Karpas-422 (cell line): Measurements from ENCODE around the gene THOC6. TPM values are rescaled to one million over a fixed set of nuclear protein-coding genes. Genes with fewer than 3 reads are reported as not detected.

Experiments
- DNase-seq: peaks from one replicate; pipeline ENCODE4 v3.0.0-alpha.2; 2015
- H2AFZ ChIP-seq: fragments of 200-600 bp; sonication (generic); 2 replicates; pipeline ENCODE4 v1.6.1; 2014; ENCODE audit warnings: antibody characterized with exemption, low read length, mixed read lengths
- H3K27ac ChIP-seq: fragments of 200-600 bp; sonication (generic); 2 replicates; pipeline ENCODE4 v1.5.1; 2014; ENCODE audit warnings: mild to moderate bottlenecking, low read length, moderate library complexity
- H3K27me3 ChIP-seq: fragments of 200-600 bp; sonication (generic); 2 replicates; pipeline ENCODE4 v1.6.1; 2014; ENCODE audit warnings: low read length, mixed read lengths
- H3K36me3 ChIP-seq: fragments of 200-600 bp; sonication (generic); 2 replicates; pipeline ENCODE4 v1.6.1; 2014; ENCODE audit warnings: low read length, mixed read lengths; ENCODE audit not compliant: insufficient read depth
- H3K4me1 ChIP-seq: fragments of 200-600 bp; sonication (generic); 2 replicates; pipeline ENCODE4 v1.6.1; 2014; ENCODE audit warnings: mild to moderate bottlenecking, low read length, mixed read lengths
- H3K4me2 ChIP-seq: fragments of 200-600 bp; sonication (generic); 2 replicates; pipeline ENCODE4 v1.6.1; 2014; ENCODE audit warnings: low read length, low read depth, mild to moderate bottlenecking; ENCODE audit not compliant: poor library complexity, severe bottlenecking
- H3K4me3 ChIP-seq: fragments of 200-600 bp; sonication (generic); 2 replicates; pipeline ENCODE4 v1.5.1; 2014; ENCODE audit warnings: mild to moderate bottlenecking, antibody characterized with exemption, low read length, mixed read lengths
- H3K79me2 ChIP-seq: fragments of 200-600 bp; sonication (generic); 2 replicates; pipeline ENCODE4 v1.6.1; 2014; ENCODE audit warnings: mild to moderate bottlenecking, low read length, mixed read lengths
- H3K9ac ChIP-seq: fragments of 200-600 bp; sonication (generic); 2 replicates; pipeline ENCODE4 v1.6.0; 2014; ENCODE audit warnings: low read length
- H3K9me2 ChIP-seq: fragments of 200-600 bp; sonication (generic), shearing (Covaris generic); replicated peaks from 2 replicates; pipeline ENCODE4 v1.6.0; 2014; ENCODE audit warnings: mild to moderate bottlenecking, low read length, moderate library complexity; ENCODE audit not compliant: insufficient read depth
- H3K9me3 ChIP-seq: fragments of 300-700, 200-600 bp; sonication (generic); 2 replicates; pipeline ENCODE4 v1.6.1; 2014; ENCODE audit warnings: low read length, mixed read lengths
- H4K20me1 ChIP-seq: fragments of 200-600 bp; sonication (generic); 2 replicates; pipeline ENCODE4 v1.6.1; 2014; ENCODE audit warnings: mild to moderate bottlenecking, antibody characterized with exemption, low read length, low read depth; ENCODE audit not compliant: insufficient read depth
- total RNA-seq: library from RNA; depleted of rRNA; stranded (reverse); fragments of >200 nt; shearing (Covaris generic); gene quantifications from 2 replicates; pipeline ENCODE4 v1.2.3, GENCODE V29; 2014; ENCODE audit warnings: low replicate concordance

Gene THOC6
- total RNA-seq, 1 experiment from 2014 or later, result 20.0 TPM

DNA sequence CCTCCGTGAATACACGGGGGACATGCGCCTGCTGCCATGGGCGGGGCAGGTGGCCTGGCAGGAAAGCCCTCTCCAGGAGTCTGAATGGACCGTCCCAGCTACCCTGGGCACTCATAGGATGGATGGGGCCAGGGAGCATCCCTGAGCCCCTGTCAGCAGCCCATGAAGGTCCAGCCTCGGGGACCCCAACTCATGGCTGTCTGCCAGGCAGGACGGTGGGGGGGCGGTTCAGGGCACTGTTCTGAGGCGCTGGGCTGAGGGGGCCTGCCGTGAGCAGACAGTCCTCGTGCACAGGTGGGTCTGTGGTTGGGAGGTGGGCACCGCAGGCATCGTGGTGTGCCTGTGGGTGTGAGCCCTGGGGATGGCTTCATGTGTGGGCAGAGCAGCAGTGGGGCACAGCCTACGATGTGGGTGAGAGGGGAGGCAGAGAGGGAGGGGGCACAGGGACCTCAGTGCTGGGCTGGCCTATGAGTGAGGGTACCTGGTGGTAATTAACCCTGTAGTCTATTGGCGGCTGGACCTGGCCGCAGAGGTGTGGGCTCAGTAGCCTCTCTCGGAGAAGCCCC, 37.1 kb upstream of the THOC6 start:
- no peaks in the 10 kb centered on the region for H3K9me2 ChIP-seq
- H4K20me1 ChIP-seq, result no peaks in the 10 kb centered on the region
- H2AFZ ChIP-seq, result no peak overlapping the region
- H3K79me2 ChIP-seq, result no peaks in the 10 kb centered on the region
- H3K36me3 ChIP-seq, result no peaks in the 10 kb centered on the region
- H3K4me1 ChIP-seq, result peaks cover 18% of the 10 kb centered on the region
- no peak overlapping the region for H3K4me2 ChIP-seq
- H3K27me3 ChIP-seq, result no peaks in the 10 kb centered on the region
- H3K9ac ChIP-seq, result no peak overlapping the region
- DNase-seq, result no peak
- no peak overlapping the region for H3K27ac ChIP-seq
- no peaks in the 10 kb centered on the region for H3K9me3 ChIP-seq
- H3K4me3 ChIP-seq, result no peak overlapping the region

DNA sequence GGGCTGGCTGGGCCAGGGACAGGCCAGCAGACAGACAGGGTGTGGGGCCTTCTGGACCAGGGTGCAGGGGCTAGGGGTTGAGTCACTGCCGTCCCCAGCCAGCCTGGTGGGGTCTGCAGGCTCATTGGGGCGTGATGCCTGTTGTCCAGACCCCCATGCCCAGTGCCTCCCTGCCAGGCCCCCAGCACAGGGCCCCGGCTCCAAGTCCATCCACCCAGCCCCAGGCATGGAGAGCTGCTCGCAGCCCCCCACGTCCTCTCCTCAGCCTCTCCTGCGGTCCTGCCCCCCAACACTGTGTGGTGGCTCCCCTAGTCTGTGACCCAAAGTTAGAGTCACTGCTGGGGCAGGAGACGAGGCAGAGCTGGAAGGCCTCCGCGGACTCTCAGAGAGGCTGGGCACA, 36.5 kb upstream of the THOC6 start:
- Histone ChIP-seq H4K20me1 (no peaks in the 10 kb centered on the region), H3K36me3 (no peaks in the 10 kb centered on the region), H3K9ac (no peak overlapping the region), H3K27me3 (no peaks in the 10 kb centered on the region), H3K4me3 (no peak overlapping the region), H3K4me2 (no peak overlapping the region), H3K79me2 (no peaks in the 10 kb centered on the region), H3K27ac (no peak overlapping the region), H2AFZ (no peak overlapping the region), H3K9me2 (no peaks in the 10 kb centered on the region), H3K9me3 (no peaks in the 10 kb centered on the region), H3K4me1 (peaks cover 17% of the 10 kb centered on the region)
- DNase-seq, result no peak

DNA sequence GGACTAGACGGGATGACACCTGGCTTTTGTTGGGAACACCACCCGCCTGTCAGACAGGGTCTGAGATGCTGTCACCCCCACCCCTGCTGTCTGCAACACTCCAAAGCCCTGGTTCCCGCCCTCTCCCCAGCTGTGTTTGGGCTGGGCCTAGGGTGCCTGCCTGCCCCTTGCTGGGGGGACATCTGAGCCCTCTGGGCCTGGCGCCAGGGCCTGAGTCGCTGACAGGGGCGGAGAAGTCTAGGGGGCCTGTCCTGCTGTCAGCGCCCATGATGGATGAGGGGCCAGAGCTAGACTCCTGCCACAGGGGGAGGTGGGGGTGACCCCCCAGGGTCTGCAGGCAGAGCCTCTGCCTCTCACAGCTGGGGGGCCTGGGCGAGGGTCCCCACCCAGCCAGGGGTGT, 36.0 kb upstream of the THOC6 start:
- Histone ChIP-seq H3K27me3 (no peaks in the 10 kb centered on the region), H3K4me3 (no peak overlapping the region), H3K9me2 (no peaks in the 10 kb centered on the region), H2AFZ (no peak overlapping the region), H3K4me1 (peaks cover 12% of the 10 kb centered on the region), H3K27ac (no peak overlapping the region), H3K9ac (no peak overlapping the region), H4K20me1 (no peaks in the 10 kb centered on the region), H3K9me3 (no peaks in the 10 kb centered on the region), H3K79me2 (no peaks in the 10 kb centered on the region), H3K36me3 (no peaks in the 10 kb centered on the region), H3K4me2 (no peak overlapping the region)
- no peak for DNase-seq

DNA sequence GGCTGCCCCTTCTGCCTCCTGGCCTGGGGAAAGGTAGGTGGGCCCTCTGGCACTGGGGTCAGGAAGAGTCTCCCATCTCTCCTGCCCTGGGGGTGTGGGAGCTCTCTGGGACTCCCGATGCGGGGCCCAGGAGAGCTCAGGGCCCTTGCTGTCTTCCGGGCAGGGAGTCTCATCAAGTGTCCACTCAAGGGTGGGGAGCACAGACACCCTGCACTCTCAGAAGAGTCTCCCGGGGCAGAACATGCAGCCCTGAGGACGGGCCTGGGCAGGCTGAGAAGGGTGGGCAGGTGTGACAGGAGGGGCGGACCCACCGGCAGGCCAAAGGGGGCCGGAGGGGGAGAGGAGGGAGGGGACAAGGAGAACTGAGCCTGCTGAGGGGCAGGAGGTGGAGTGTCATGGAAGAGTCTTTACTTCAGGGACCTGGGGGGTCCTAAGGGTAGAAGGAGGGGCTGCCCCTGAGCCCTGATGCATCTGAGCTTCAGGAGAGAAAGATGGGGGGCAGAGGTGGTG, 35.2 kb upstream of the THOC6 start:
- H2AFZ ChIP-seq, result no peak overlapping the region
- peaks cover 5% of the 10 kb centered on the region for H3K4me1 ChIP-seq
- no peaks in the 10 kb centered on the region for H3K27me3 ChIP-seq
- no peak for DNase-seq
- H3K9ac ChIP-seq, result no peak overlapping the region
- H3K4me2 ChIP-seq, result no peak overlapping the region
- H3K9me2 ChIP-seq, result no peaks in the 10 kb centered on the region
- H3K27ac ChIP-seq, result no peak overlapping the region
- no peaks in the 10 kb centered on the region for H3K79me2 ChIP-seq
- no peaks in the 10 kb centered on the region for H3K36me3 ChIP-seq
- no peak overlapping the region for H3K4me3 ChIP-seq
- no peaks in the 10 kb centered on the region for H3K9me3 ChIP-seq
- H4K20me1 ChIP-seq, result no peaks in the 10 kb centered on the region

DNA sequence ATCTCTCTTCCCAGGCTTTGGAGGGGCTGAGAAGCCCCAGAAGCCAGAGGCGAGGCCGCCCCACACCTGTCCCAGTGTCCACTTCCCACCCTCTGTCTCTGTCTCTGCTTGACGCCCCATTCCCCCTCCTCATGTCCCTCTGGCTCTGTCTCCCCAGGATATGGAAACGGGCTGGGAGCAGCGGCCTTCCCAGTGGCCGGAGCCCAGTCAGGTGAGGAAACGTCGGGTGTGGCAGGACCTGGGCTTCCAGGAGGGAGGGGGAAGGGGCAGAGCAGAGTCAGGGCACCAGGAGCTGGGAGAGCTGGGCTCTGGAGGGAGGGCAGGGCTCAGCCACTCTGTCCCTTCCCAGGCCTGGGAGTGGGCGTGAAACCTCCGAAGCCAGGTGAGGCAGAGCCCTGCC, 32.9 kb upstream of the THOC6 start:
- no peaks in the 10 kb centered on the region for H4K20me1 ChIP-seq
- no peaks in the 10 kb centered on the region for H3K9me2 ChIP-seq
- no peak overlapping the region for H3K9ac ChIP-seq
- no peak overlapping the region for H3K27ac ChIP-seq
- DNase-seq, result no peak
- no peaks in the 10 kb centered on the region for H3K79me2 ChIP-seq
- H3K4me3 ChIP-seq, result no peak overlapping the region
- H2AFZ ChIP-seq, result no peak overlapping the region
- H3K4me2 ChIP-seq, result no peak overlapping the region
- H3K36me3 ChIP-seq, result no peaks in the 10 kb centered on the region
- H3K9me3 ChIP-seq, result no peaks in the 10 kb centered on the region
- H3K4me1 ChIP-seq, result no peaks in the 10 kb centered on the region
- H3K27me3 ChIP-seq, result no peaks in the 10 kb centered on the region

DNA sequence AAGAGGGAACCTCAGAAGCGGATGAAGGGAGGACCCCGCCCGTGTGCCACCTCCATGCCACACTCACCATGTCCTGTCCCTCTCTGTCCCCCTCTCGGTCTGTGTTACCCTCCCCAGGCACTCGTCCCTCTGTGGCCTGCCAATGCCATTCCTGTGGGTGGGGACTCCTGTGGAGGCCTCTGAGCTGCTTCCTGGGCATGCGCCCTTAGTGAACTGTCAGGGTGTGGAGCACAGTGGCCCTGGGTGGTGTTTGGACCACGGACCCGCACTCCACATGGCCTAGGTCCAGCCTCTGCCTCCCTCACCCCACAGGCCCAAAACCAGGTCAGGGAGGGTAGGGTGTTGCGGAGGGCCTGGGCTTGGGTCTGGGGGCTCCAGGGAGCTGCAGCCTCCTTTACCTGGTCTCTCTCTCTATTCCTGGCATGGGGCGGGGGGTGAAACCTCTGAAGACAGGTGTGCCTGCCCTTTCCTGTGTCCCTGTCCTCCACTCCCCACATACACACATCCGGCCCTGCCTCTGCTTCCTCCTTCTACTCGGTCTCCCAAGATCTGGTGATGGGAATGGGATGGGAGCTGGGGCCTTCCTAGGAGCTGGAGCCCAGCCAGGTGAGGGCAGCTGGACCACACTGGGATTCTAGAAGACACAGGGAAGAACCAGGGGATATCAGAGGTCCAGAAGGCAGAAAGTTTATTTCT, 32.1 kb upstream of the THOC6 start:
- no peaks in the 10 kb centered on the region for H3K27me3 ChIP-seq
- no peak overlapping the region for H3K4me2 ChIP-seq

DNA sequence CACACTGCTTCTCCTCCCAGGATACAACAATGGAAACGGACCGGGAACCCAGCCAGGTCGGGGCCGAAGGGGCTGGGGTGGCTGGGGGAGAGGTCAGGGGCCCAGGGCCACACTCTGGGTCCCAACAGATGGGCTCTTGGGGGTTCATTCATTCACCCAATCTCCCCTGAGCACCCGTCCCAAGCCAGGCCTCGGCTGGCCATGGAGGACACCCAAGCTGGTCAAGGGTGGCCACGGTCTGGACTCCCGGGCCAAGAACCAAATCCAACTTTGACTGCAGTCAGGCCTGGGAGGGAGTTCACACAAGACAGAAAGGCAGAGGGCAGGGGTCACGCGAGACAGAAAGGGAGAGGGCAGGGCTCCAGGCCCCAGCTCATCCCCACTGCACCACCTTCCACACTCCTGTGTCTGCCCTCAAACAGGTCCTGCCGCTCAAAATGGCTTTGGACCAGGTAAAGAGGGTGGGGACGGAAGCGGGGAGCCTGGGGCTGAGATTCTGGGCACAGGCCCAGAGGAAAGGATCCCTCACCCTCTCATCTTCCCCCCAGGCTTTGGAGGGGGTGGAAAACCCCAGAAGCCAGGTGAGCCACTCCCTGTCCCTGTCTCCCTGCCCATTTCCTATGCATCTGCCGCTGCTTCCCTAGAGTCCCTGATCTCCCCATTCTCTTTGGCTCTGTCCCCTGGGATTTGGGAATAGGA, 31.3 kb upstream of the THOC6 start:
- Histone ChIP-seq H3K4me2 (no peak overlapping the region), H3K79me2 (no peaks in the 10 kb centered on the region), H3K9ac (no peak overlapping the region), H2AFZ (no peak overlapping the region), H3K4me3 (no peak overlapping the region), H3K9me2 (no peaks in the 10 kb centered on the region), H3K27me3 (no peaks in the 10 kb centered on the region), H3K4me1 (no peaks in the 10 kb centered on the region), H4K20me1 (no peaks in the 10 kb centered on the region), H3K9me3 (no peaks in the 10 kb centered on the region), H3K36me3 (no peaks in the 10 kb centered on the region), H3K27ac (no peak overlapping the region)
- no peak for DNase-seq

More for the DNA sequence above, 32.1 kb upstream of the THOC6 start:
- H3K36me3 ChIP-seq, result no peaks in the 10 kb centered on the region
- no peak for DNase-seq
- H3K9ac ChIP-seq, result no peak overlapping the region
- H3K4me1 ChIP-seq, result no peaks in the 10 kb centered on the region
- H3K9me2 ChIP-seq, result no peaks in the 10 kb centered on the region
- H3K4me3 ChIP-seq, result no peak overlapping the region
- H3K27ac ChIP-seq, result no peak overlapping the region
- no peaks in the 10 kb centered on the region for H4K20me1 ChIP-seq
- no peaks in the 10 kb centered on the region for H3K79me2 ChIP-seq
- H2AFZ ChIP-seq, result no peak overlapping the region
- H3K9me3 ChIP-seq, result no peaks in the 10 kb centered on the region

DNA sequence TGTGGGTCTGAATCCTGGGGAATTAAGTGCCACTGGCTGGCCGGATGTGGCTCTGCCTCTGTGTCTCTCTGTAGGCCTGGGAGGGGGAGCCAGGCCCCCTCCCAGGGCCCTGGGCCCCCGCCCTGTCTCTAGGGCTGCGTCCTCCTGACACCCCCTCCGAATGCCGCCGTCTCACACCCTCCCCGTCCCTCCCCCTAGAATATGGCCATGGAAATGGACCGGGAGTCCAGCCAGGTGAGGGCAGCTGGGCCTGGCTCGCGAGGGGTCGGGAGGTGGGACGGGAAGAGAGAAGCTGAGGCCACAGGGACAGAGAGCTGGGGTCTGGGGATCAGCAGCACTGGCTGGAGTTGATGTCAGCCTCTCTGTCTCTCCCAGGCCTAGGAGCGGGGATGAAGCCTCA, 27.5 kb upstream of the THOC6 start:
- Histone ChIP-seq H3K79me2 (no peaks in the 10 kb centered on the region), H4K20me1 (no peaks in the 10 kb centered on the region), H3K4me2 (no peak overlapping the region), H3K4me1 (no peaks in the 10 kb centered on the region), H3K27me3 (no peaks in the 10 kb centered on the region), H3K4me3 (no peak overlapping the region), H3K36me3 (no peaks in the 10 kb centered on the region), H3K9ac (no peak overlapping the region), H3K9me3 (no peaks in the 10 kb centered on the region), H3K27ac (no peak overlapping the region), H2AFZ (no peak overlapping the region), H3K9me2 (no peaks in the 10 kb centered on the region)
- no peak for DNase-seq
